ENCODE measurements around the gene RAB22A. TPM values are rescaled to one million over a fixed set of nuclear protein-coding genes. Genes with fewer than 3 reads are reported as not detected.
"Not testable (repeated sequence)": the region's sequence is repeated elsewhere in the genome, so short reads cannot be mapped to it uniquely, and the experiment has no call there.

RAB22A gene
- total and polyA plus RNA-seq, 5 experiments from 2014 or later = 11.0 to 23.3 (median 13.7) TPM

GRCh38 chr20:58360936-58361335, 51.4 kb downstream of the RAB22A start:
- Mint-ChIP-seq H3K27ac (peak overlapping the region in 1 of 10 donors; percentile 25), H3K36me3 (peaks cover 0 to 83% (median 14%) of the 10 kb centered on the region in 3 donors), H3K4me1 (peaks cover 0 to under 1% (median 0%) of the 10 kb centered on the region in 4 donors), H3K4me3 (no peak overlapping the region), H3K27me3 (no peaks in the 10 kb centered on the region), H3K9me3 (no peaks in the 10 kb centered on the region)
- ATAC-seq = no peak
- DNase-seq = no peak
- POLR2A ChIA-PET = interaction anchor here (0.6 kb wide), 1 partner anchor 11 kb away, joined by 4 read pairs; no protein-coding TSS in a partner anchor

GRCh38 chr20:58361481-58362205, 52.1 kb downstream of the RAB22A start:
- Mint-ChIP-seq H3K27me3 (no peaks in the 10 kb centered on the region), H3K4me1 (peaks cover 0 to 2% (median 0%) of the 10 kb centered on the region in 4 donors), H3K9me3 (no peaks in the 10 kb centered on the region), H3K4me3 (no peak overlapping the region), H3K36me3 (peaks cover 0 to 84% (median 16%) of the 10 kb centered on the region in 3 donors), H3K27ac (peak overlapping the region in 1 of 10 donors; percentile 7)
- DNase-seq (no peak), ATAC-seq (no peak)
- POLR2A ChIA-PET = no interaction called here

GRCh38 chr20:58362206-58362516, 52.6 kb downstream of the RAB22A start:
- Mint-ChIP-seq H3K27ac (peak overlapping the region in 1 of 10 donors; percentile 7), H3K4me1 (peaks cover 0 to 2% (median 0%) of the 10 kb centered on the region in 4 donors), H3K36me3 (peaks cover 0 to 79% (median 16%) of the 10 kb centered on the region in 3 donors), H3K4me3 (no peak overlapping the region), H3K27me3 (no peaks in the 10 kb centered on the region), H3K9me3 (no peaks in the 10 kb centered on the region)
- POLR2A ChIA-PET = no interaction called here
- DNase-seq = no peak
- ATAC-seq = no peak

GRCh38 chr20:58362970-58363369, 53.5 kb downstream of the RAB22A start:
- peak overlapping the region in 1 of 10 donors; percentile 18 for H3K27ac Mint-ChIP-seq
- peaks cover 0 to 2% (median 0%) of the 10 kb centered on the region in 4 donors for H3K4me1 Mint-ChIP-seq
- peaks cover 0 to 73% (median 16%) of the 10 kb centered on the region in 3 donors for H3K36me3 Mint-ChIP-seq
- DNase-seq = no peak
- no peak overlapping the region for H3K4me3 Mint-ChIP-seq
- H3K9me3 Mint-ChIP-seq = no peaks in the 10 kb centered on the region
- H3K27me3 Mint-ChIP-seq = no peaks in the 10 kb centered on the region
- POLR2A ChIA-PET = no interaction called here
- ATAC-seq = no peak

GRCh38 chr20:58366866-58367265, 57.4 kb downstream of the RAB22A start:
- POLR2A ChIA-PET = no interaction called here
- Mint-ChIP-seq H3K9me3 (no peaks in the 10 kb centered on the region), H3K4me3 (no peak overlapping the region), H3K27me3 (no peaks in the 10 kb centered on the region), H3K4me1 (peaks cover 0 to 2% (median 0%) of the 10 kb centered on the region in 4 donors), H3K36me3 (peaks cover 0 to 41% (median 7%) of the 10 kb centered on the region in 3 donors), H3K27ac (peak overlapping the region in 1 of 10 donors; percentile 61)
- DNase-seq (no peak), ATAC-seq (no peak)

GRCh38 chr20:58372806-58373205, 63.3 kb downstream of the RAB22A start:
- H3K4me3 Mint-ChIP-seq = no peak overlapping the region
- H3K4me1 Mint-ChIP-seq = no peaks in the 10 kb centered on the region
- POLR2A ChIA-PET = no interaction called here
- ATAC-seq (no peak), DNase-seq (no peak)
- H3K36me3 Mint-ChIP-seq = peaks cover 0 to 2% (median 0%) of the 10 kb centered on the region in 3 donors
- no peaks in the 10 kb centered on the region for H3K9me3 Mint-ChIP-seq
- peaks cover 0 to 18% (median 5%) of the 10 kb centered on the region in 5 donors for H3K27me3 Mint-ChIP-seq
- H3K27ac Mint-ChIP-seq = no peak overlapping the region

GRCh38 chr20:58373296-58373695, 63.8 kb downstream of the RAB22A start:
- ATAC-seq, H3K4me3 Mint-ChIP-seq, H3K27ac Mint-ChIP-seq: not testable (repeated sequence)

GRCh38 chr20:58374027-58374850, 64.7 kb downstream of the RAB22A start:
- no peaks in the 10 kb centered on the region for H3K36me3 Mint-ChIP-seq
- peaks cover 3 to 27% (median 16%) of the 10 kb centered on the region in 5 donors for H3K27me3 Mint-ChIP-seq
- H3K4me1 Mint-ChIP-seq = no peaks in the 10 kb centered on the region
- DNase-seq (no peak), ATAC-seq (no peak)
- POLR2A ChIA-PET = no interaction called here
- no peak overlapping the region for H3K4me3 Mint-ChIP-seq
- peak overlapping the region in 2 of 10 donors; percentile 53 to 85 for H3K27ac Mint-ChIP-seq
- H3K9me3 Mint-ChIP-seq = no peaks in the 10 kb centered on the region

More at GRCh38 chr20:58373296-58373695, 63.8 kb downstream of the RAB22A start:
- POLR2A ChIA-PET, H3K9me3 Mint-ChIP-seq, DNase-seq, H3K4me1 Mint-ChIP-seq, H3K36me3 Mint-ChIP-seq: not testable (repeated sequence)
- peaks cover 1 to 23% (median 8%) of the 10 kb centered on the region in 5 donors for H3K27me3 Mint-ChIP-seq

- no peaks in the 10 kb centered on the region for H3K4me1 Mint-ChIP-seq
- DNase-seq = no peak
- peak overlapping the region in 1 of 10 donors; percentile 85 for H3K27ac Mint-ChIP-seq
- H3K4me3 Mint-ChIP-seq = no peak overlapping the region
- H3K9me3 Mint-ChIP-seq = no peaks in the 10 kb centered on the region
- ATAC-seq = no peak
- H3K27me3 Mint-ChIP-seq = peaks cover 8 to 32% (median 19%) of the 10 kb centered on the region in 5 donors
- POLR2A ChIA-PET = interaction anchor here (0.6 to 0.7 kb wide), 2 partner anchors 133 to 1969 kb away, joined by 4 to 7 read pairs; no protein-coding TSS in a partner anchor
- no peaks in the 10 kb centered on the region for H3K36me3 Mint-ChIP-seq
These were observed 65.6 kb downstream of the RAB22A start for GRCh38 chr20:58374906-58375758.

- ATAC-seq (no peak), DNase-seq (no peak)
- no peak overlapping the region for H3K4me3 Mint-ChIP-seq
- peaks cover 0 to 4% (median 1%) of the 10 kb centered on the region in 9 donors for H3K9me3 Mint-ChIP-seq
- H3K4me1 Mint-ChIP-seq = no peaks in the 10 kb centered on the region
- H3K36me3 Mint-ChIP-seq = peaks cover 0 to 3% (median 2%) of the 10 kb centered on the region in 3 donors
- peaks cover 10 to 33% (median 24%) of the 10 kb centered on the region in 5 donors for H3K27me3 Mint-ChIP-seq
- POLR2A ChIA-PET = interaction anchor here (0.7 kb wide), 1 partner anchor 1970 kb away, joined by 4 read pairs; no protein-coding TSS in a partner anchor
- H3K27ac Mint-ChIP-seq = peak overlapping the region in 1 of 10 donors; percentile 24
These were observed 66.3 kb downstream of the RAB22A start for GRCh38 chr20:58375759-58376352.

GRCh38 chr20:58377017-58377416, 67.5 kb downstream of the RAB22A start:
- ATAC-seq (no peak), DNase-seq (no peak)
- H3K9me3 Mint-ChIP-seq = peaks cover 0 to 15% (median 10%) of the 10 kb centered on the region in 9 donors
- POLR2A ChIA-PET = no interaction called here
- H3K27me3 Mint-ChIP-seq = peaks cover 13 to 40% (median 30%) of the 10 kb centered on the region in 5 donors
- H3K4me1 Mint-ChIP-seq = no peaks in the 10 kb centered on the region
- H3K4me3 Mint-ChIP-seq = no peak overlapping the region
- peak overlapping the region in 2 of 10 donors; percentile 63 to 93 for H3K27ac Mint-ChIP-seq
- H3K36me3 Mint-ChIP-seq = peaks cover 0 to 13% (median 4%) of the 10 kb centered on the region in 3 donors

Measured in naive thymus-derived CD8-positive, alpha-beta T cell (primary cell).